GM23338 (cell line): Measurements from ENCODE around the gene RNF150. TPM values are rescaled to one million over a fixed set of nuclear protein-coding genes. Genes with fewer than 3 reads are reported as not detected.

Experiments
- ATAC-seq: fragments of 200-7000 bp; cut with Tn5 transposase; 3 replicates; pipeline ENCODE4 v1.9.1; 2020
- DNase-seq: peaks from one replicate; pipeline ENCODE4 v3.0.0-alpha.2; 2015; ENCODE audit warnings: low spot score
- H2AFZ ChIP-seq: fragments of 200-600 bp; sonication (generic); 2 replicates; pipeline ENCODE4 v1.8.0; 2016; ENCODE audit warnings: antibody characterized with exemption, mild to moderate bottlenecking, moderate library complexity
- H3F3A ChIP-seq: fragments of 200-600 bp; sonication (generic); replicated peaks from 2 replicates; pipeline ENCODE4 v1.8.0; 2017; ENCODE audit warnings: antibody characterized with exemption, mixed run types, low read depth
- H3K27ac ChIP-seq: fragments of 200-600 bp; sonication (generic); 2 replicates; pipeline ENCODE4 v1.6.1; 2016; ENCODE audit warnings: low read depth
- H3K27me3 ChIP-seq: fragments of 200-600 bp; sonication (generic); 2 replicates; pipeline ENCODE4 v1.8.0; 2016; ENCODE audit warnings: mild to moderate bottlenecking, mixed run types, moderate library complexity; ENCODE audit not compliant: insufficient read depth
- H3K36me3 ChIP-seq: fragments of 200-600 bp; sonication (generic); 2 replicates; pipeline ENCODE4 v1.8.0; 2016; ENCODE audit warnings: mild to moderate bottlenecking; ENCODE audit not compliant: insufficient read depth
- H3K4me1 ChIP-seq: fragments of 200-600 bp; sonication (generic); 2 replicates; pipeline ENCODE4 v1.8.0; 2016; ENCODE audit warnings: mild to moderate bottlenecking, moderate library complexity; ENCODE audit not compliant: insufficient read depth
- H3K4me2 ChIP-seq: fragments of 200-600 bp; sonication (generic); 2 replicates; pipeline ENCODE4 v1.7.1; 2017; ENCODE audit warnings: mixed run types
- H3K4me3 ChIP-seq: fragments of 200-600 bp; sonication (generic); 2 replicates; pipeline ENCODE4 v1.6.1; 2016; ENCODE audit warnings: mixed run types
- H3K79me2 ChIP-seq: fragments of 200-600 bp; sonication (generic); replicated peaks from 2 replicates; pipeline ENCODE4 v1.8.0; 2017; ENCODE audit warnings: mild to moderate bottlenecking; ENCODE audit not compliant: insufficient read depth
- H3K9me2 ChIP-seq: fragments of 200-600 bp; sonication (generic); 2 replicates; pipeline ENCODE4 v1.8.0; 2017; ENCODE audit not compliant: insufficient read depth
- H4K20me1 ChIP-seq: fragments of 200-600 bp; sonication (generic); replicated peaks from 2 replicates; pipeline ENCODE4 v1.8.0; 2017; ENCODE audit warnings: mild to moderate bottlenecking; ENCODE audit not compliant: insufficient read depth
- H3K27ac Mint-ChIP-seq: 2 replicates; pipeline ENCODE4 v1.8.0; 2020; ENCODE audit warnings: inconsistent platforms, mild to moderate bottlenecking, moderate library complexity, mixed read lengths
- H3K27me3 Mint-ChIP-seq: 3 replicates; pipeline ENCODE4 v1.8.0; 2022; ENCODE audit warnings: low read depth, mild to moderate bottlenecking, moderate library complexity, mixed read lengths, inconsistent platforms; ENCODE audit not compliant: insufficient read depth, poor library complexity
- H3K36me3 Mint-ChIP-seq: 3 replicates; pipeline ENCODE4 v1.8.0; 2021; ENCODE audit warnings: low read depth, mild to moderate bottlenecking, inconsistent platforms, moderate library complexity, mixed read lengths
- H3K4me1 Mint-ChIP-seq: 3 replicates; pipeline ENCODE4 v1.8.0; 2020; ENCODE audit warnings: mild to moderate bottlenecking, inconsistent platforms, mixed read lengths
- H3K4me3 Mint-ChIP-seq: 3 replicates; pipeline ENCODE4 v1.8.0; 2021; ENCODE audit warnings: moderate library complexity, mild to moderate bottlenecking, inconsistent platforms, mixed read lengths
- H3K9me3 Mint-ChIP-seq: 3 replicates; pipeline ENCODE4 v1.8.0; 2020; ENCODE audit warnings: moderate library complexity, mild to moderate bottlenecking, inconsistent platforms, mixed read lengths
- CTCF ChIP-seq, 2 experiments: fragments of 200-600 bp in 1 of 2; sonication (generic) in 1 of 2; conservative IDR thresholded peaks; 2 replicates each; pipeline versions ENCODE4 v1.5.1 to v1.6.1; 2016 to 2017; ENCODE audit warnings: antibody characterized with exemption in 2 of 2, low read depth in 2 of 2, mild to moderate bottlenecking in 2 of 2, moderate library complexity in 1 of 2
- ETS1 ChIP-seq: IDR thresholded peaks from 2 replicates; pipeline ENCODE4 v1.6.1; 2016; ENCODE audit warnings: antibody characterized with exemption
- EZH2 ChIP-seq: fragments of 200-600 bp; sonication (generic); IDR thresholded peaks from one replicate; pipeline ENCODE4 v1.8.0; 2017; ENCODE audit warnings: antibody characterized with exemption, mild to moderate bottlenecking, low read depth; ENCODE audit not compliant: unreplicated experiment
- EZH2phosphoT487 ChIP-seq: fragments of 200-600 bp; sonication (generic); IDR thresholded peaks from one replicate; pipeline ENCODE4 v1.8.1; 2018; ENCODE audit warnings: antibody characterized with exemption; ENCODE audit not compliant: unreplicated experiment
- JUNB ChIP-seq: IDR thresholded peaks from one replicate; pipeline ENCODE4 v1.6.1; 2016; ENCODE audit warnings: antibody characterized with exemption; ENCODE audit not compliant: unreplicated experiment
- NANOG ChIP-seq: IDR thresholded peaks from 2 replicates; pipeline ENCODE4 v1.6.1; 2016; ENCODE audit warnings: antibody characterized with exemption, borderline replicate concordance
- POLR2AphosphoS5 ChIP-seq: IDR thresholded peaks from 2 replicates; pipeline ENCODE4 v1.6.1; 2016; ENCODE audit warnings: antibody characterized with exemption, low read depth
- REST ChIP-seq: IDR thresholded peaks from one replicate; pipeline ENCODE4 v1.6.1; 2018; ENCODE audit warnings: antibody characterized with exemption; ENCODE audit not compliant: unreplicated experiment
- STAT1 ChIP-seq: IDR thresholded peaks from one replicate; pipeline ENCODE4 v1.6.1; 2016; ENCODE audit warnings: antibody characterized with exemption; ENCODE audit not compliant: unreplicated experiment
- ZNF114 ChIP-seq: fragments of 250-450 bp; sonication (Bioruptor Pico); IDR thresholded peaks from 2 replicates; pipeline ENCODE4 v1.5.0; 2020; ENCODE audit warnings: mild to moderate bottlenecking, moderate library complexity
- ZNF331 ChIP-seq: fragments of 250-450 bp; sonication (Bioruptor Pico); IDR thresholded peaks from 2 replicates; pipeline ENCODE4 v1.5.0; 2020; ENCODE audit warnings: low read depth, mild to moderate bottlenecking, moderate library complexity
- polyA plus RNA-seq: library from polyadenylated mRNA; unstranded; fragments of >200 nt; fragmentation: Nextera tagmentation; extraction: Ambion mirVana; gene quantifications from 2 replicates; pipeline ENCODE4 v1.2.1, GENCODE V29; 2016
- total RNA-seq: library from RNA; depleted of rRNA; stranded (reverse); fragments of >200 nt; shearing (Covaris generic); gene quantifications from 2 replicates; pipeline ENCODE4 v1.2.3, GENCODE V29; 2014

The RNF150 gene
- total and polyA plus RNA-seq, 2 experiments from 2014 or later: 1.3 to 6.1 TPM

- TF ChIP-seq EZH2phosphoT487: no peak
- no peak for TF ChIP-seq EZH2
- TF ChIP-seq POLR2AphosphoS5: no peak
- no peak for TF ChIP-seq ZNF114 (CRISPR knock-in tag)
- no peak for TF ChIP-seq ETS1
- TF ChIP-seq JUNB: no peak
- TF ChIP-seq CTCF (conservative IDR thresholded peaks at IDR 0.05; ENCODE audit: low read depth in 2 of 2): no peak
These were observed 94.1 kb downstream of the RNF150 start (continued) for GRCh38 chr4:141039156-141039555.

- no peaks in the 10 kb centered on the region for H3F3A ChIP-seq
- H4K20me1 ChIP-seq: no peaks in the 10 kb centered on the region
- H3K4me1 ChIP-seq: no peaks in the 10 kb centered on the region
- Mint-ChIP-seq H3K9me3 (peaks cover 3% of the 10 kb centered on the region; the same call in 2 of the 3 replicates), H3K4me3 (no peak overlapping the region), H3K27me3 (no peaks in the 10 kb centered on the region), H3K36me3 (peaks cover 3% of the 10 kb centered on the region; the same call in 1 of the 3 replicates), H3K27ac (no peak overlapping the region), H3K4me1 (peaks cover 7% of the 10 kb centered on the region; the same call in 2 of the 3 replicates)
- no peak overlapping the region for H2AFZ ChIP-seq
- no peaks in the 10 kb centered on the region for H3K9me2 ChIP-seq
- H3K27me3 ChIP-seq: no peaks in the 10 kb centered on the region
- H3K4me3 ChIP-seq: no peak overlapping the region
- no peak for DNase-seq
- no peak overlapping the region for H3K4me2 ChIP-seq
- H3K79me2 ChIP-seq: no peaks in the 10 kb centered on the region
- no peak overlapping the region for H3K27ac ChIP-seq
- no peaks in the 10 kb centered on the region for H3K36me3 ChIP-seq
- ATAC-seq: no peak
- TF ChIP-seq EZH2: no peak
- no peak for TF ChIP-seq POLR2AphosphoS5
- TF ChIP-seq STAT1: no peak
- TF ChIP-seq REST: no peak
- no peak for TF ChIP-seq JUNB
- TF ChIP-seq ETS1: no peak
- no peak for TF ChIP-seq NANOG
- no peak for TF ChIP-seq CTCF (conservative IDR thresholded peaks at IDR 0.05; ENCODE audit: low read depth in 2 of 2)
- TF ChIP-seq ZNF114 (CRISPR knock-in tag): no peak
- TF ChIP-seq ZNF331 (CRISPR knock-in tag): no peak
These were observed 94.8 kb downstream of the RNF150 start for GRCh38 chr4:141038428-141038827.
